HCT116 (cell line): ENCODE measurements around the gene LETMD1. TPM values are rescaled to one million over a fixed set of nuclear protein-coding genes. Genes with fewer than 3 reads are reported as not detected.

Experiments
- total RNA-seq: library from RNA; stranded (reverse); gene quantifications from one replicate; pipeline ENCODE4 v1.2.1, GENCODE V29; 2021; ENCODE audit not compliant: unreplicated experiment

Gene LETMD1
- total RNA-seq, 1 experiment from 2014 or later, result 70.8 TPM

Other genes starting within 250 kb of the LETMD1 start
- not detected for gene TMPRSS12, start 205.4 kb upstream of the LETMD1 start, total RNA-seq
- gene HIGD1C, start 95.8 kb upstream of the LETMD1 start, total RNA-seq, result not detected
- gene SLC11A2, start 21.9 kb upstream of the LETMD1 start, total RNA-seq, result 38.7 TPM
- gene CSRNP2, start 35.3 kb downstream of the LETMD1 start, total RNA-seq, result 19.0 TPM
- gene TFCP2, start 124.8 kb downstream of the LETMD1 start, total RNA-seq, result 31.6 TPM
- 6.4 TPM for gene POU6F1, start 169.7 kb downstream of the LETMD1 start, total RNA-seq
- gene DAZAP2, start 190.5 kb downstream of the LETMD1 start, total RNA-seq, result 157 TPM
- gene SMAGP, start 222.1 kb downstream of the LETMD1 start, total RNA-seq, result 39.9 TPM